AG09309 (cell line): ENCODE data around the gene PPP1R1C.
A peak's percentile ranks its signal among the peaks of the same experiment; 100 is the strongest.
"Not testable (repeated sequence)": the region's sequence is repeated elsewhere in the genome, so short reads cannot be mapped to it uniquely, and the experiment has no call there.

Source experiments
- DNase-seq: peaks from one replicate; pipeline ENCODE4 v3.0.0-alpha.2; 2010; ENCODE audit warnings: low read depth
- H3K4me3 ChIP-seq: 2 replicates; pipeline ENCODE4 v1.5.1; 2011; ENCODE audit warnings: mild to moderate bottlenecking, low read depth, low read length, moderate library complexity; ENCODE audit not compliant: control insufficient read depth
- CTCF ChIP-seq: IDR thresholded peaks from 2 replicates; pipeline ENCODE4 v1.5.1; 2011; ENCODE audit warnings: mild to moderate bottlenecking, low read depth, low read length, inconsistent platforms; ENCODE audit not compliant: insufficient read depth, control insufficient read depth; ENCODE audit errors: missing control alignments

PPP1R1C gene

GRCh38 chr2:181955010-181955409 is 30.6 kb upstream of the PPP1R1C start:
- H3K4me3 ChIP-seq: no peak overlapping the region
- peak; percentile 16 for DNase-seq
- no peak for TF ChIP-seq CTCF

GRCh38 chr2:181955866-181956265 is 29.8 kb upstream of the PPP1R1C start:
- DNase-seq, H3K4me3 ChIP-seq: not testable (repeated sequence)

- DNase-seq: no peak
- no peak for TF ChIP-seq CTCF
- no peak overlapping the region for H3K4me3 ChIP-seq
These were observed 28.0 kb upstream of the PPP1R1C start for GRCh38 chr2:181957668-181958067.

GRCh38 chr2:181958726-181959125 is 26.9 kb upstream of the PPP1R1C start:
- no peak for DNase-seq
- TF ChIP-seq CTCF: no peak
- no peak overlapping the region for H3K4me3 ChIP-seq

GRCh38 chr2:181959508-181959907 is 26.1 kb upstream of the PPP1R1C start:
- TF ChIP-seq CTCF: no peak
- H3K4me3 ChIP-seq: no peak overlapping the region
- DNase-seq: no peak

- not testable (repeated sequence) for H3K4me3 ChIP-seq, DNase-seq
These were observed 24.5 kb upstream of the PPP1R1C start for GRCh38 chr2:181961167-181961566.

GRCh38 chr2:181962142-181962541 is 23.5 kb upstream of the PPP1R1C start:
- no peak for TF ChIP-seq CTCF
- no peak overlapping the region for H3K4me3 ChIP-seq
- DNase-seq: no peak

- TF ChIP-seq CTCF: peak; percentile 12
- DNase-seq: no peak
These were observed 15.4 kb upstream of the PPP1R1C start for GRCh38 chr2:181970160-181970794.

More at GRCh38 chr2:181970160-181970794, 15.4 kb upstream of the PPP1R1C start:
- no peak overlapping the region for H3K4me3 ChIP-seq
